ENCODE measurements around the gene PHLDA1. TPM values are rescaled to one million over a fixed set of nuclear protein-coding genes. Genes with fewer than 3 reads are reported as not detected.

PHLDA1 gene
- total and polyA plus RNA-seq, 10 of the 15 experiments (the other 5 are each of a cell fraction or from before 2014, with no cell fraction given) = 0.66 to 14.2 (median 1.3) TPM

DNA sequence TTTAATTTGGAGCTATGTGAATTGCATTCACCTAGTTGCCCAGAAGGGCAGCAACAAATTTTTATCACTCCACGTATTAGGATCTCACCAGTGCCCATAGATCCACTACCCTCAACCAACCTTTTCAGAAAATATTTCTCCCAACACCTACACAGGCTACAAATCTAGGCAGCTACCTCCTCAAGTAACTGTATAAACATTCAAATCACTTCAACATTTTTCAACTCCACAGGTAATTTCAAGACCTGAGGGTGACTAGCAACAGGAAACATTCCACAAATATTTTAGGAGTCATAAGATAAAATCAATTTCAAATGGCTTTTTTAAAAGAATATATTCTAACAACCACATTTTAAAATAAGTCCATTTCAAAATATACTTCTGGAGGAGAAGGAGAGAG lies 12.9 kb downstream of the PHLDA1 start:
- ATAC-seq (no peak), DNase-seq (ENCODE audit: low read depth, low spot score) (no peak), FAIRE-seq (no peak)
- Histone ChIP-seq H3K36me3 (ENCODE audit: control insufficient read depth in 2 of 2, insufficient read depth in 2 of 2, low read length in 1 of 2) (no peaks in the 10 kb centered on the region), H2AFZ (ENCODE audit: control insufficient read depth, low read depth, low read length) (no peak overlapping the region), H3K27ac (ENCODE audit: control insufficient read depth, insufficient read depth) (no peak overlapping the region), H3K4me1 (ENCODE audit: control insufficient read depth, insufficient read depth, low read length) (peaks cover 14% of the 10 kb centered on the region), H3K27me3 (replicated peaks in 1 of 2; ENCODE audit: control insufficient read depth in 2 of 2, insufficient read depth in 2 of 2, low read length in 1 of 2) (no peaks in the 10 kb centered on the region), H3K4me2 (ENCODE audit: control insufficient read depth, insufficient read depth) (no peak overlapping the region), H3K4me3 (no peak overlapping the region), H3K79me2 (ENCODE audit: control insufficient read depth, insufficient read depth, low read length) (no peaks in the 10 kb centered on the region), H4K20me1 (ENCODE audit: control insufficient read depth, insufficient read depth) (no peaks in the 10 kb centered on the region), H3K9me3 (replicated peaks; ENCODE audit: control insufficient read depth, insufficient read depth, low read length) (no peaks in the 10 kb centered on the region), H3K9ac (ENCODE audit: control insufficient read depth, insufficient read depth, low read length) (no peak overlapping the region)
- ChIA-PET SMC1A (ENCODE audit: uncharacterized antibody, unreplicated experiment) (interaction anchor here (1.5 to 17.8 kb wide), 3 partner anchors 8 to 38 kb away, joined by 5 to 327 read pairs (median 12); no protein-coding TSS in a partner anchor), POLR2A (no interaction called here), RAD21 (ENCODE audit: unreplicated experiment) (no interaction called here), CTCF (no interaction called here)
- TF ChIP-seq, protein P1, sequence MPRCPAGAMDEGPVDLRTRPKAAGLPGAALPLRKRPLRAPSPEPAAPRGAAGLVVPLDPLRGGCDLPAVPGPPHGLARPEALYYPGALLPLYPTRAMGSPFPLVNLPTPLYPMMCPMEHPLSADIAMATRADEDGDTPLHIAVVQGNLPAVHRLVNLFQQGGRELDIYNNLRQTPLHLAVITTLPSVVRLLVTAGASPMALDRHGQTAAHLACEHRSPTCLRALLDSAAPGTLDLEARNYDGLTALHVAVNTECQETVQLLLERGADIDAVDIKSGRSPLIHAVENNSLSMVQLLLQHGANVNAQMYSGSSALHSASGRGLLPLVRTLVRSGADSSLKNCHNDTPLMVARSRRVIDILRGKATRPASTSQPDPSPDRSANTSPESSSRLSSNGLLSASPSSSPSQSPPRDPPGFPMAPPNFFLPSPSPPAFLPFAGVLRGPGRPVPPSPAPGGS (IDR thresholded peaks at IDR 0.05; ENCODE audit: borderline replicate concordance, insufficient read depth, low read depth, low read length, poor library complexity, severe bottlenecking) = no peak
- intact Hi-C loops (cut with micrococcal nuclease; ENCODE audit: unreplicated experiment) (no loop called here), in situ Hi-C loops (cut with MboI) (no loop called here)
- no TSS peak for BruUV-seq (replicated peaks)
- WGBS (ENCODE audit: insufficient coverage, insufficient replicate concordance, low lambda C conversion rate, missing lambda C conversion rate) = 60% methylated on average over 1 of the region's 1 CpG

DNA sequence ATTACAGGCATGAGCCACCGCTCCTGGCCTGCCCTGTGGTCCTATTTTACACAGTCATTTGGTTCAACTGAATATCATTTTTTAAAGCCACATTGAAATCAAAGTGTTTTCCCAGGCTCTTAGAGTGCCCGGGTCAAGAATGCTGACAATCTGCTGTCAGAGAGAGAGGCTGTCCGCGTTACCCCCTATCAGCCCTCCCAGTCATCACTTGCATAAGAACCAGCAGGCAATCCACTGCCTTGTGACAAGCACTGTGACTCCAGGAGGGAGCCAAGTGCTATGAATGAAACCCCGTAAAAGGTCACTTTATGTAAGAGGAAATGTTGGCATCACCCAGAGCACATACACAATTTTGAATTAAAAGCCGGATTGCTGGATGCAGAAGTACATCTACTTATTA lies 13.5 kb downstream of the PHLDA1 start:
- Histone ChIP-seq H4K20me1 (ENCODE audit: control insufficient read depth, insufficient read depth) (no peaks in the 10 kb centered on the region), H3K27me3 (replicated peaks in 1 of 2; ENCODE audit: control insufficient read depth in 2 of 2, insufficient read depth in 2 of 2, low read length in 1 of 2) (no peaks in the 10 kb centered on the region), H3K4me3 (no peak overlapping the region), H3K4me2 (ENCODE audit: control insufficient read depth, insufficient read depth) (no peak overlapping the region), H3K9me3 (replicated peaks; ENCODE audit: control insufficient read depth, insufficient read depth, low read length) (no peaks in the 10 kb centered on the region), H3K36me3 (ENCODE audit: control insufficient read depth in 2 of 2, insufficient read depth in 2 of 2, low read length in 1 of 2) (no peaks in the 10 kb centered on the region), H3K27ac (ENCODE audit: control insufficient read depth, insufficient read depth) (no peak overlapping the region), H3K79me2 (ENCODE audit: control insufficient read depth, insufficient read depth, low read length) (no peaks in the 10 kb centered on the region), H2AFZ (ENCODE audit: control insufficient read depth, low read depth, low read length) (no peak overlapping the region), H3K4me1 (ENCODE audit: control insufficient read depth, insufficient read depth, low read length) (peaks cover 14% of the 10 kb centered on the region), H3K9ac (ENCODE audit: control insufficient read depth, insufficient read depth, low read length) (no peak overlapping the region)
- ChIA-PET CTCF (no interaction called here), SMC1A (ENCODE audit: uncharacterized antibody, unreplicated experiment) (interaction anchor here (1.5 to 17.8 kb wide), 3 partner anchors 8 to 37 kb away, joined by 5 to 327 read pairs (median 12); no protein-coding TSS in a partner anchor), POLR2A (no interaction called here), RAD21 (ENCODE audit: unreplicated experiment) (no interaction called here)
- DNase-seq (ENCODE audit: low read depth, low spot score) (no peak), ATAC-seq (no peak), FAIRE-seq (no peak)
- WGBS (ENCODE audit: insufficient coverage, insufficient replicate concordance, low lambda C conversion rate, missing lambda C conversion rate) = 78% methylated on average over 6 of the region's 6 CpGs
- no TSS peak for BruUV-seq (replicated peaks)
- intact Hi-C loops (cut with micrococcal nuclease; ENCODE audit: unreplicated experiment) = no loop called here
- in situ Hi-C loops (cut with MboI) = no loop called here
- TF ChIP-seq SUPT20H (IDR thresholded peaks at IDR 0.05; ENCODE audit: borderline replicate concordance, control insufficient read depth, low read depth, low read length) (no peak), ZBED1 (IDR thresholded peaks at IDR 0.05; ENCODE audit: borderline replicate concordance) (no peak), CREM (IDR thresholded peaks at IDR 0.05; ENCODE audit: low read depth) (no peak), CBFB (IDR thresholded peaks at IDR 0.05; ENCODE audit: low read depth) (no peak), CHD2 (IDR thresholded peaks at IDR 0.05; ENCODE audit: borderline replicate concordance, low read depth, low read length) (no peak), RAD21 (IDR thresholded peaks at IDR 0.05; ENCODE audit: insufficient read depth, low read depth, low read length) (no peak), ASH2L (IDR thresholded peaks at IDR 0.05; ENCODE audit: borderline replicate concordance, low read depth) (no peak)
- TF ChIP-seq, protein P2, sequence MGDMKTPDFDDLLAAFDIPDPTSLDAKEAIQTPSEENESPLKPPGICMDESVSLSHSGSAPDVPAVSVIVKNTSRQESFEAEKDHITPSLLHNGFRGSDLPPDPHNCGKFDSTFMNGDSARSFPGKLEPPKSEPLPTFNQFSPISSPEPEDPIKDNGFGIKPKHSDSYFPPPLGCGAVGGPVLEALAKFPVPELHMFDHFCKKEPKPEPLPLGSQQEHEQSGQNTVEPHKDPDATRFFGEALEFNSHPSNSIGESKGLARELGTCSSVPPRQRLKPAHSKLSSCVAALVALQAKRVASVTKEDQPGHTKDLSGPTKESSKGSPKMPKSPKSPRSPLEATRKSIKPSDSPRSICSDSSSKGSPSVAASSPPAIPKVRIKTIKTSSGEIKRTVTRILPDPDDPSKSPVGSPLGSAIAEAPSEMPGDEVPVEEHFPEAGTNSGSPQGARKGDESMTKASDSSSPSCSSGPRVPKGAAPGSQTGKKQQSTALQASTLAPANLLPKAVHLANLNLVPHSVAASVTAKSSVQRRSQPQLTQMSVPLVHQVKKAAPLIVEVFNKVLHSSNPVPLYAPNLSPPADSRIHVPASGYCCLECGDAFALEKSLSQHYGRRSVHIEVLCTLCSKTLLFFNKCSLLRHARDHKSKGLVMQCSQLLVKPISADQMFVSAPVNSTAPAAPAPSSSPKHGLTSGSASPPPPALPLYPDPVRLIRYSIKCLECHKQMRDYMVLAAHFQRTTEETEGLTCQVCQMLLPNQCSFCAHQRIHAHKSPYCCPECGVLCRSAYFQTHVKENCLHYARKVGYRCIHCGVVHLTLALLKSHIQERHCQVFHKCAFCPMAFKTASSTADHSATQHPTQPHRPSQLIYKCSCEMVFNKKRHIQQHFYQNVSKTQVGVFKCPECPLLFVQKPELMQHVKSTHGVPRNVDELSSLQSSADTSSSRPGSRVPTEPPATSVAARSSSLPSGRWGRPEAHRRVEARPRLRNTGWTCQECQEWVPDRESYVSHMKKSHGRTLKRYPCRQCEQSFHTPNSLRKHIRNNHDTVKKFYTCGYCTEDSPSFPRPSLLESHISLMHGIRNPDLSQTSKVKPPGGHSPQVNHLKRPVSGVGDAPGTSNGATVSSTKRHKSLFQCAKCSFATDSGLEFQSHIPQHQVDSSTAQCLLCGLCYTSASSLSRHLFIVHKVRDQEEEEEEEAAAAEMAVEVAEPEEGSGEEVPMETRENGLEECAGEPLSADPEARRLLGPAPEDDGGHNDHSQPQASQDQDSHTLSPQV (IDR thresholded peaks at IDR 0.05) = no peak
- TF ChIP-seq, protein P3, sequence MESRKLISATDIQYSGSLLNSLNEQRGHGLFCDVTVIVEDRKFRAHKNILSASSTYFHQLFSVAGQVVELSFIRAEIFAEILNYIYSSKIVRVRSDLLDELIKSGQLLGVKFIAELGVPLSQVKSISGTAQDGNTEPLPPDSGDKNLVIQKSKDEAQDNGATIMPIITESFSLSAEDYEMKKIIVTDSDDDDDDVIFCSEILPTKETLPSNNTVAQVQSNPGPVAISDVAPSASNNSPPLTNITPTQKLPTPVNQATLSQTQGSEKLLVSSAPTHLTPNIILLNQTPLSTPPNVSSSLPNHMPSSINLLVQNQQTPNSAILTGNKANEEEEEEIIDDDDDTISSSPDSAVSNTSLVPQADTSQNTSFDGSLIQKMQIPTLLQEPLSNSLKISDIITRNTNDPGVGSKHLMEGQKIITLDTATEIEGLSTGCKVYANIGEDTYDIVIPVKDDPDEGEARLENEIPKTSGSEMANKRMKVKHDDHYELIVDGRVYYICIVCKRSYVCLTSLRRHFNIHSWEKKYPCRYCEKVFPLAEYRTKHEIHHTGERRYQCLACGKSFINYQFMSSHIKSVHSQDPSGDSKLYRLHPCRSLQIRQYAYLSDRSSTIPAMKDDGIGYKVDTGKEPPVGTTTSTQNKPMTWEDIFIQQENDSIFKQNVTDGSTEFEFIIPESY (IDR thresholded peaks at IDR 0.05) = no peak
